Cardiac muscle cell (in vitro differentiated cells and primary cell): ENCODE measurements around the gene IFITM5. TPM values are rescaled to one million over a fixed set of nuclear protein-coding genes. Genes with fewer than 3 reads are reported as not detected.

ENCODE experiments used
- DNase-seq, 2 donors: peaks; one replicate each; pipeline versions ENCODE4 v3.0.0 to v3.0.0-alpha.2; 2010 to 2017; ENCODE audit warnings: low read depth in 1 of 2, low spot score in 1 of 2
- H3K27ac ChIP-seq: fragments of 200-600 bp; sonication (generic); 2 replicates; pipeline ENCODE4 v1.5.1; 2016
- H3K27me3 ChIP-seq: fragments of 200-600 bp; sonication (generic); 2 replicates; pipeline ENCODE4 v1.6.0; 2016; ENCODE audit warnings: control low read depth
- H3K36me3 ChIP-seq: fragments of 200-600 bp; sonication (generic); 2 replicates; pipeline ENCODE4 v1.5.1; 2016; ENCODE audit warnings: control low read depth
- H3K4me1 ChIP-seq: fragments of 200-600 bp; sonication (generic); 2 replicates; pipeline ENCODE4 v1.8.1; 2017; ENCODE audit warnings: low read depth, mild to moderate bottlenecking, mixed run types
- H3K4me3 ChIP-seq: fragments of 200-600 bp; sonication (generic); 2 replicates; pipeline ENCODE4 v1.5.1; 2016; ENCODE audit warnings: mild to moderate bottlenecking
- H3K9me3 ChIP-seq: fragments of 200-600 bp; sonication (generic); 2 replicates; pipeline ENCODE4 v1.5.1; 2017; ENCODE audit warnings: low read depth, mild to moderate bottlenecking, control low read depth
- CTCF ChIP-seq: IDR thresholded peaks from 2 replicates; pipeline ENCODE4 v1.5.1; 2012; ENCODE audit warnings: low read depth, mild to moderate bottlenecking, low read length
- polyA plus RNA-seq: library from polyadenylated mRNA; unstranded; fragments of >200 nt; fragmentation: Nextera tagmentation; extraction: Ambion mirVana; gene quantifications from 2 replicates; pipeline ENCODE4 v1.2.1, GENCODE V29; 2016
- total RNA-seq: library from RNA; depleted of rRNA; stranded (reverse); fragments of >200 nt; gene quantifications from 2 replicates; pipeline ENCODE4 v1.2.3, GENCODE V29; 2016

IFITM5 gene
- total and polyA plus RNA-seq, 2 experiments from 2014 or later = not detected

- Histone ChIP-seq H3K4me1 (no peaks in the 10 kb centered on the region), H3K27me3 (peaks cover 59% of the 10 kb centered on the region)
Measured at GRCh38 chr11:278001-278951, 21.1 kb downstream of the IFITM5 start, which contains the start of gene NLRP6. NLRP6 (plus strand) TSS chr11:278407; CDS start chr11:278570, 163 bp downstream.

DNA sequence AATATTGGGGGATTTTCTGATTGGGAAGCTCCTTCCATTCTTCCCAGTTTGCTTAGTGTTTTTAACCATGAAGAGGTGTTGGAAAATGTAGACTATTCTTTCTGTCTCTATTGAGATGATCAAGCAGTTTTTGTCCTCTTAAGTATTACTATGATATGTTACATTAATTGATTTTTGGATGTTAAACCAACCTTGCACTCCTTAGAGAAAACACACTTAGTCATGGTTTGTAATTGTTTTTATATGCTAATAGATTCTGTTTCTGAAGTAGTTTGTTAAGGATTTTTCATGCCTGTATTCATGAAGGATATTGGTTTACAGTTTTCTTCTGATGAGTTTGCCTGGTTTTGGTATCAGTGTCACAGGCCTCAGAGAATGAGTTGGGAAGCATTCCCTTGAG, 23.1 kb downstream of the IFITM5 start:
- no peak overlapping the region for H3K27ac ChIP-seq
- H3K4me3 ChIP-seq = no peak overlapping the region
- no peaks in the 10 kb centered on the region for H3K36me3 ChIP-seq
- H3K9me3 ChIP-seq = no peaks in the 10 kb centered on the region
- no peak for DNase-seq
- TF ChIP-seq CTCF = no peak
- no peaks in the 10 kb centered on the region for H3K4me1 ChIP-seq
- peaks cover 41% of the 10 kb centered on the region for H3K27me3 ChIP-seq

More at GRCh38 chr11:278001-278951, 21.1 kb downstream of the IFITM5 start, which contains the start of gene NLRP6:
- no peak within 1 kb of the TSS for H3K27ac ChIP-seq
- no peak for TF ChIP-seq CTCF
- H3K9me3 ChIP-seq = no peaks in the 10 kb centered on the region
- no peak within 1 kb of the TSS for H3K4me3 ChIP-seq
- no peaks in the 10 kb centered on the region for H3K36me3 ChIP-seq
- no peak for DNase-seq

DNA sequence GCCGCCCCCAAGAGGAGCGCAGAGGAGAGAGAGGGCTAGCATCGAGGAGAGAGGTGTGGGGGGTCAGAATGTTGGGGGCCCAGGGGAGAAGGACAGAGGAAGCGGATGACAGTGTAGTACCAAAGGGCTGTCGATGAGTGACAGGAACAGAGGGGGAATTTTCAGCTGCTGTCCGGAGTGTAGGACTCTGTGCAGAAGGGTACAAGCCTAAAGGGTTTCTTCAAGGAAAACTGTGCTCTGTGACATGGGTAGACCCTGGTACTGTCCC, 26.5 kb downstream of the IFITM5 start:
- Histone ChIP-seq H3K9me3 (no peaks in the 10 kb centered on the region), H3K27me3 (peaks cover 13% of the 10 kb centered on the region), H3K4me1 (no peaks in the 10 kb centered on the region), H3K4me3 (no peak overlapping the region), H3K36me3 (no peaks in the 10 kb centered on the region), H3K27ac (no peak overlapping the region)
- no peak for TF ChIP-seq CTCF
- no peak for DNase-seq

DNA sequence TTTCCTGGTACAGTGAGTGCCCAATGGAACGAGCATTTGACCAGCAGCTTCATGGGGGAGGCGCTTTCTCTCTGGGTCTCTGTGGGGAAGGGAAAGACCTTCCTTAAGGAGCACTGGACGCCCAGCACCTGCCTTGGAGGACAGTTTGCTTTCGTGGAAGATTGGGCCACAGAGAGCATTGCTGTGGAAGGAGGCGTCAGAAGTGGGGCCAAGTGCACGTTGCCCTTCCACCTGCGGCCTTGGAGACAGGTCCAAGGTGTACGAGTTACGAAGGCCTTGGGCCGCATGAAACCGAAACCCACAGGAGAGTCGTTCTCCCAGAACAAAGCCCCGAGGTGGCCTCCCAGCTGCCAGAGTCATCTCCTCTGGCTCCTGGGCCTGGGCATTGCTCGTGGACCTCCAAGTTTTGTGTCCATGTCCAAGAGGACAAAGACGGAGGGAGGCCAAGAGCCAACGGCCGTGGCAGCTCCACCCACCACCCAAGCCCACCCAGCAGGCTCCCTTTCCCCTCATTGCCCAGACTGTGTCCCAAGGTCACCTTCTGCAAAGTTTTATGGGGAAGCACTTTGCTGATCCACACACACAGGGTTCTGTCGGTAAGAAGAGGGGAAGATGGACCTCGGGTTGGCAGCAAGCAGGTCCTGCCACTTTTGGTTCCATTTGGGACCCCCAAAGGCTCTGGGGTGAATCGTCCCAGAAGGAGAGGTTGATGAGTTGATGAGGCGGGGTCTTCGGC, 27.0 kb downstream of the IFITM5 start:
- DNase-seq = no peak
- no peak overlapping the region for H3K27ac ChIP-seq
- H3K4me3 ChIP-seq = no peak overlapping the region
- H3K4me1 ChIP-seq = no peaks in the 10 kb centered on the region
- H3K9me3 ChIP-seq = no peaks in the 10 kb centered on the region
- no peaks in the 10 kb centered on the region for H3K36me3 ChIP-seq
- peaks cover 9% of the 10 kb centered on the region for H3K27me3 ChIP-seq
- no peak for TF ChIP-seq CTCF

- Histone ChIP-seq H3K36me3 (no peaks in the 10 kb centered on the region), H3K27me3 (peaks cover 6% of the 10 kb centered on the region), H3K4me1 (no peaks in the 10 kb centered on the region), H3K27ac (no peak overlapping the region), H3K4me3 (no peak overlapping the region), H3K9me3 (no peaks in the 10 kb centered on the region)
- no peak for DNase-seq
- no peak for TF ChIP-seq CTCF
Measured at GRCh38 chr11:271319-271715, 28.0 kb downstream of the IFITM5 start.
